ENCODE measurements around the gene ENTR1. TPM values are rescaled to one million over a fixed set of nuclear protein-coding genes. Genes with fewer than 3 reads are reported as not detected.
A peak's percentile ranks its signal among the peaks of the same experiment; 100 is the strongest.

Gene ENTR1
- total and polyA plus RNA-seq, 2 of the 13 experiments (the other 11 are each of a cell fraction or from before 2014, with no cell fraction given): 70.1 to 76.4 TPM

- H4K20me1 ChIP-seq (ENCODE audit: insufficient read depth, low read length): no peaks in the 10 kb centered on the region
- H2AFZ ChIP-seq (ENCODE audit: low read length): no peak overlapping the region
- no peak overlapping the region for H3K4me2 ChIP-seq (ENCODE audit: low read depth, low read length)
- no peak for TF ChIP-seq ZNF878 (CRISPR knock-in tag; IDR thresholded peaks at IDR 0.05)
- no peak for TF ChIP-seq RAD51 (IDR thresholded peaks at IDR 0.05; ENCODE audit: borderline replicate concordance)
- TF ChIP-seq ZNF34 (CRISPR knock-in tag; IDR thresholded peaks at IDR 0.05; ENCODE audit: borderline replicate concordance): no peak
- no peak for TF ChIP-seq JUNB (CRISPR knock-in tag; IDR thresholded peaks at IDR 0.05; ENCODE audit: borderline replicate concordance)
- peaks cover 20 to 38% of the 10 kb centered on the region in 2 experiments; a peak in 4 of 5 replicates for H3K36me3 ChIP-seq (replicated peaks in 1 of 2; ENCODE audit: control insufficient read depth in 1 of 2, insufficient read depth in 2 of 2, low read length in 2 of 2)
- H3K4me3 ChIP-seq (replicated peaks in 1 of 3; ENCODE audit: insufficient read depth in 1 of 3, low read depth in 2 of 3, low read length in 3 of 3): no peak overlapping the region
- ChIA-PET POLR2A (no interaction called here), CTCF (ENCODE audit: low intra/inter-chr PET ratio, low total read pairs) (no interaction called here)
- H3K9ac ChIP-seq (ENCODE audit: insufficient read depth, low read depth, low read length): no peak overlapping the region
- H3K4me1 ChIP-seq (ENCODE audit: insufficient read depth, low read length): no peaks in the 10 kb centered on the region
- no TSS peak for BruUV-seq (replicated peaks)
- H3K79me2 ChIP-seq (ENCODE audit: insufficient read depth, low read length): no peaks in the 10 kb centered on the region
- FAIRE-seq (no peak), DNase-seq (ENCODE audit: low spot score) (no peak), ATAC-seq (no peak)
- in situ Hi-C loops (cut with HindIII; ENCODE audit: extremely low pct_ligation_motif_present, low pct_unique_long_range_greater_than_20kb) (no loop called here), intact Hi-C loops (cut with micrococcal nuclease; ENCODE audit: unreplicated experiment) (no loop called here)
- 90% methylated on average over 27 of the region's 27 CpGs for WGBS (ENCODE audit: low lambda C conversion rate)
- H3K27ac ChIP-seq (ENCODE audit: extremely low read length, insufficient read depth, low read length): no peak overlapping the region
- no peaks in the 10 kb centered on the region for H3K27me3 ChIP-seq (ENCODE audit: control insufficient read depth in 1 of 2, insufficient read depth in 2 of 2, low read length in 2 of 2)
- H3K9me3 ChIP-seq (ENCODE audit: low read length): no peaks in the 10 kb centered on the region
These were observed 14.4 kb upstream of the ENTR1 start for GRCh38 chr9:136424750-136425362.

- H4K20me1 ChIP-seq (ENCODE audit: insufficient read depth, low read length): no peaks in the 10 kb centered on the region
- CTCF ChIA-PET (ENCODE audit: low intra/inter-chr PET ratio, low total read pairs): no interaction called here
- peaks cover 24 to 46% of the 10 kb centered on the region in 2 experiments; a peak in 4 of 5 replicates for H3K36me3 ChIP-seq (replicated peaks in 1 of 2; ENCODE audit: control insufficient read depth in 1 of 2, insufficient read depth in 2 of 2, low read length in 2 of 2)
- H3K27me3 ChIP-seq (ENCODE audit: control insufficient read depth in 1 of 2, insufficient read depth in 2 of 2, low read length in 2 of 2): no peaks in the 10 kb centered on the region
- 98% methylated on average over 31 of the region's 43 CpGs for WGBS (ENCODE audit: low lambda C conversion rate)
- POLR2A ChIA-PET: no interaction called here
- no peaks in the 10 kb centered on the region for H3K79me2 ChIP-seq (ENCODE audit: insufficient read depth, low read length)
- H3K4me1 ChIP-seq (ENCODE audit: insufficient read depth, low read length): no peaks in the 10 kb centered on the region
- DNase-seq (ENCODE audit: low spot score) (no peak), ATAC-seq (no peak), FAIRE-seq (no peak)
- H3K9me3 ChIP-seq (ENCODE audit: low read length): no peaks in the 10 kb centered on the region
- H3K4me2 ChIP-seq (ENCODE audit: low read depth, low read length): no peak overlapping the region
- H3K9ac ChIP-seq (ENCODE audit: insufficient read depth, low read depth, low read length): no peak overlapping the region
- in situ Hi-C loops (cut with HindIII; ENCODE audit: extremely low pct_ligation_motif_present, low pct_unique_long_range_greater_than_20kb) (no loop called here), intact Hi-C loops (cut with micrococcal nuclease; ENCODE audit: unreplicated experiment) (no loop called here)
- H2AFZ ChIP-seq (ENCODE audit: low read length): no peak overlapping the region
- TF ChIP-seq IRX3 (CRISPR knock-in tag; IDR thresholded peaks at IDR 0.05; ENCODE audit: borderline replicate concordance, low read depth) (no peak), AGO2 (optimal IDR thresholded peaks at IDR 0.05; ENCODE audit: low read depth, low read length) (peak; percentile 13)
- H3K27ac ChIP-seq (ENCODE audit: extremely low read length, insufficient read depth, low read length): no peak overlapping the region
- no peak overlapping the region for H3K4me3 ChIP-seq (replicated peaks in 1 of 3; ENCODE audit: insufficient read depth in 1 of 3, low read depth in 2 of 3, low read length in 3 of 3)
- BruUV-seq (replicated peaks): no TSS peak
These were observed 13.2 kb upstream of the ENTR1 start for GRCh38 chr9:136423432-136424146.

All from HepG2 (cell line).